Stimulated activated CD8-positive, alpha-beta memory T cell treated with anti-CD3 and anti-CD28 coated beads, Interleukin-4, amount 100 ng/mL, for 1 hour (primary cell): ENCODE results near the gene ATP1A1.

Experiments
- DNase-seq, 2 donors: peaks; one replicate each; pipeline ENCODE4 v3.0.0-alpha.2; 2020; ENCODE audit warnings: low read depth in 2 of 2, low spot score in 1 of 2

Gene ATP1A1

GRCh38 chr1:116389013-116389412, 16.0 kb downstream of the ATP1A1 start:
- no peak for DNase-seq

GRCh38 chr1:116389686-116390085, 16.6 kb downstream of the ATP1A1 start:
- no peak for DNase-seq

- DNase-seq, result no peak
Observed at GRCh38 chr1:116390195-116390594, 17.2 kb downstream of the ATP1A1 start.

- DNase-seq, result no peak
Observed at GRCh38 chr1:116391185-116391584, 18.1 kb downstream of the ATP1A1 start.

- DNase-seq, result no peak
Observed at GRCh38 chr1:116392717-116393404, 19.8 kb downstream of the ATP1A1 start.

- no peak for DNase-seq
Observed at GRCh38 chr1:116393792-116394191, 20.7 kb downstream of the ATP1A1 start.

GRCh38 chr1:116394270-116394669, 21.2 kb downstream of the ATP1A1 start:
- no peak for DNase-seq

GRCh38 chr1:116396769-116397168, 23.7 kb downstream of the ATP1A1 start:
- DNase-seq, result no peak

- no peak for DNase-seq
Observed at GRCh38 chr1:116397728-116398127, 24.7 kb downstream of the ATP1A1 start.

- no peak for DNase-seq
Observed at GRCh38 chr1:116400780-116401179, 27.7 kb downstream of the ATP1A1 start.

- no peak for DNase-seq
Observed at GRCh38 chr1:116401646-116402176, 28.7 kb downstream of the ATP1A1 start.

GRCh38 chr1:116402333-116402732, 29.3 kb downstream of the ATP1A1 start:
- no peak for DNase-seq

- no peak for DNase-seq
Observed at GRCh38 chr1:116403496-116404136, 30.6 kb downstream of the ATP1A1 start.

GRCh38 chr1:116404699-116405098, 31.7 kb downstream of the ATP1A1 start:
- no peak for DNase-seq

GRCh38 chr1:116405241-116406135, 32.4 kb downstream of the ATP1A1 start:
- no peak for DNase-seq

- no peak for DNase-seq
Observed at GRCh38 chr1:116407033-116407432, 34.0 kb downstream of the ATP1A1 start.

- no peak for DNase-seq
Observed at GRCh38 chr1:116408193-116408592, 35.1 kb downstream of the ATP1A1 start.

- DNase-seq, result no peak
Observed at GRCh38 chr1:116408803-116409720, 36.0 kb downstream of the ATP1A1 start.

- no peak for DNase-seq
Observed at GRCh38 chr1:116409751-116410191, 36.7 kb downstream of the ATP1A1 start.

GRCh38 chr1:116411784-116412479, 38.9 kb downstream of the ATP1A1 start:
- DNase-seq, result no peak
